ENCODE results near the gene DOC2B. TPM values are rescaled to one million over a fixed set of nuclear protein-coding genes. Genes with fewer than 3 reads are reported as not detected.
"Not testable (repeated sequence)": the region's sequence is repeated elsewhere in the genome, so short reads cannot be mapped to it uniquely, and the experiment has no call there.

DOC2B gene
- total RNA-seq: 0.03 TPM in 1 of 2 replicates, not detected in the other
- polyA plus RNA-seq (2012): 0.11 TPM

DNA sequence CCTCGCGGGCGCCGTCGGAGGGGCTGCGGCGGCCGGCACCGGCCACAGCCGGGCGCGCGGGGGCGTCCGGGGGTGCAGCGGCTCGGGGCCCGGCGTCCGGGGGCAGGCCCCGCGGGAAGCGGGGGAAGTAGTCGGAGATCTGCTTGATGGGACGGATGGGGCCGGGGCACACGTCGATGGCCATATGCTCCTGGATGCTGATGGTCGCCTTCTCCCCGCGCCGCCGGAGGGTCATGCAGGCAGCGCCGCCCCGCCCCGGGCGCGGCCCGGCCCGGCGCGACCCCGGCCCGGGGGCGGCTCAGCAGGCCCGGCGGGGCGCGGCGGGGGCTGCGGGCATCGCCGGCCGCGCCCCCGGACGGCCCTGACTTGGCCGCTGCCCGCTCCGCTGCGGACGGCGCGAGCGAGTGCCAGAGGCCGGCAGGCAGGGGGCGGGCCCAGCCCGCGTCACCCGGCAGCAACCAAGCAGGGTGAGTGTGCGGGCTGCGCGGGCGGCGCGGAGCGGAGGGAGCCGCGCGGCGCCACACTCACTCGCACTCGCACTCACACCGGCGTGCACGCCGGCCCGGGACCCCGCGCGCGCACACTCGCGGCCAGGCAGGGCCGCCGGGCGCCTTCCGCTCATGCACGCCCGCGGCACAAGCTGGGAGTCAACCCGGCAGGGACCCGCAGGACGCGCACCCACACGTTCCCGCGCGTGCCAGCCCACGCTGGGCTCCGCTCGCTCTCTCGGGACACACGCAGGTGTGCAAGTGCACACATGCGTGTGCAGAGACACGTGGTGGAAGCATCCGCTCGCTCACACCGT, at the start of gene DOC2B:
DOC2B (minus strand) TSS at position 406 of the 805 bp plus-strand sequence; CDS start at position 235, 171 bp downstream.
- DNase-seq (ENCODE audit: low read depth): no peak

DNA sequence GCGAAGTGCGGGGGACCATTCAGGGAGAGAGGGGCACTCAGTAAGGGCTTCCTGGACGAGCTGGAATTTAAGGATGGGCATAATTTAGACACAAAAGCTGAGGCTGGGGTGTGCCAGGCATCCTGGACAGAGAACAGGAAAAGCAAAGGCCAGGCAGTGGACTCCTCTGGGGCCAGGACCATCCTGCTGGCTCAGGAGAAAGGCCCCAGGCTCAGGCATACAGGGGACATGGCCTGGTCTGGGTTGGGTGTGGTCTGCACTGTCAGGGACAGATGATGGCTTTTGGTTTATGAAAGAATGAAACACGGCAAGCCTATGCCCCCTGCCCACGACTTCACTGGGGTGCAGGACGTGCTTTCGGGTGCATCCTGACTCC, 48.9 kb upstream of the DOC2B start:
- DNase-seq (ENCODE audit: low read depth): no peak

DNA sequence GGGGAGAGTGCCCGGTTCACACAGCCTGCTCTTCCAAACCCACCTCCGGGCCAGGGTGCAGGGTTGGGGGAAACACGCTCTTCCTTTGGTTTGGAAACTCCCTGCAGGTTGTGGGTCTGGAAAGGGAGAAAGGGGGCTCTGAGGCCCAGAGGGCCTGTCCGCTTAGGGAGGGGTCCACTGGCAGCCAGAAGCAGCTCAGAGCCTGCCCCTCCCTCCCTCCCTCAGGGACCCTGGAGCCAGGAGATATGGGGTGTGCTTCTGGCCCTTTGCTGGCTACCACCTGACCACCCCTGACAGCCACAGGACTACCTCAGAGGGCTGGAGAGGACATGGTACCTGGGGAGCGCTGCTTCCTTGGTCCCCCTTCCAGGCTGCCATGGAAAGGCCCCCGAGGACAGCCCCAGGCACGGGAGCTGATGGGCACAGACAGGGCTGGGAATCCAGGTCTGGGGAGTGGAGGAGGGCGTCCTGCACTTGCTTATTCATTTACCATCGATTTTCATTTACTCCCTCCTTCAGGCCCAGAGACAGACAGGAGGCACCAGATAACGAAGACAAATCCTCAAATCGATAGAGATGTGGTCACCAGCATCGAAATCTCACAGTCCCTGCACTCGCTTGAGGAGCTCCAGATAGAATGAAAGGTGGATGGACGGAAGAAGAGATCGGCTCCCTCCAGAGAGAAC, 48.4 kb upstream of the DOC2B start:
- no peak for DNase-seq (ENCODE audit: low read depth)

GRCh38 chr17:228951-229708, 47.7 kb upstream of the DOC2B start:
- DNase-seq (ENCODE audit: low read depth): no peak

- no peak for DNase-seq (ENCODE audit: low read depth)
These were observed 46.6 kb upstream of the DOC2B start for GRCh38 chr17:227946-228615.

DNA sequence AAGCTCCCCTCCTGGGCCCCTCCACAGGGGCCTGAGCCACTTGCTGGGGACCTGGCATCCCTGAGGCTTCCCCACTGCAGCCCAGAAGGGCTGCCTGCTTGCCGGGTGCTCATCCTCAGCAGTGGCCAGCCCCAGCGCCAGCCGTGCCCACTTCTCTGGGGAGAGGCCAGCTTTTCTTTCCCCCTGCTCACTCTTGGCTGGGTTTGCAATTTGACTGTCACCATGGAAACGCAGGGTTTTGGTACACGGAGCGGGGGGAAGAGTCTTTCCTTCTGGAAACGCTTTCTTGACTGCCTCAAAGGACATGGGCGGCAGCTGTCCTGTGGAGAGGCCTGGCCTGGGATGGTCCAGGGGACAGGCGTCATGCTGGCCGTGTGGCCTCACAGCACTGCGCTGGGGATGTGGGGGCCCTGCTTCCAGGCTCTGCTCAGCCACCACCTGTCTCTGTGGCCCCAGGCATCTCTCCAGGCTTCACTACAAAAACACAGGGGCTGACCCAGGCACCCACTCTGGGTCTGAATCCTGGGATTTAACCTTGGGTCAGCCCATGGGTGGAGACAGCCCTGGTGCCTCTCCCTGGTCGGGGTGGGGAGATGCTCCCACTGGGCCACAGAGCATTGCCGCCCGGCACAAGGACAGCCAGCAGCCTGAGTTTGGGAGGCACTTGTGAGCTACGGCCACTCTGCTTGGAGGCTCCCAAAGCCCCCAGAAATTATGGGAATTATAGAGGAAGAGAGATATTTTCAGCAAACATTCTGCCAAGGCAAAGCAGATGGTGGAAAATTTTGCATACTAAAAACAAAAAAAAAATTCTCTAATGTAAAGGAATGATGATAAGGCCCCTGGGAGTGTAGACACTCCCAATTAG, 45.9 kb upstream of the DOC2B start:
- peak; percentile 63 for DNase-seq (ENCODE audit: low read depth)

GRCh38 chr17:226108-227077, 44.9 kb upstream of the DOC2B start:
- peak; percentile 33 for DNase-seq (ENCODE audit: low read depth)

DNA sequence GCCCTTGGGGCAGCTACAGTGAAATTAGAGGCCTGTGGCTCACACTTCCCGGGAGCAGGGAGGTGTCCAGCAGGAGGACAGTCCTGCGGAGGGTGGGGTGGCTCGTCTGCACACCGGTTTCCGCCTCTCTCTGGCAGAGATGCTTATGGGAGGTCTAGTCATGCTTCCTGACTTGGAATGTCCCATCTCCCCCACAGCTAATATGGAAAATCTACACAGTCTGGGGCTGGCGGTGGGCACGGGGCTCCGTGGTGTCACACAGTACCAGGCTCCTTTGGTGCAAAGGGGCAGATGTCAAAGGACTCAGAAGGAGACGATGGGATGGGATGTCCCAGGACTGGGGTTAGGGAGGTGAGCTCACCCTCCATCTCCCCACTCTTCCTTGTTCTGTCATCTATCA, 44.1 kb upstream of the DOC2B start:
- no peak for DNase-seq (ENCODE audit: low read depth)

DNA sequence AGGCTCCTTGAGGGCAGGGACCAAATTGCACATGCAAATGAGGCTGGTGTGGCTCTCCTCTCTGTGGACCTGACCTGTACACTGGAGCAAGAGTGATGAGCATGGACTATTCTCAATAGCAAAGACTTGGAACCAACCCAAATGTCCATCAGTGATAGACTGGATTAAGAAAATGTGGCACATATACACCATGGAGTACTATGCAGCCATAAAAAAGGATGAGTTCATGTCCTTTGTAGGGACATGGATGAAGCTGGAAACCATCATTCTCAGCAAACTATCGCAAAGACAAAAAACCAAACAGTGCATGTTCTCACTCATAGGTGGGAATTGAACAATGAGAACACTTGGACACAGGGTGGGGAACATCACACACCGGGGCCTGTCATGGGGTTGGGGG, 43.1 kb upstream of the DOC2B start:
- not testable (repeated sequence) for DNase-seq (ENCODE audit: low read depth)

DNA sequence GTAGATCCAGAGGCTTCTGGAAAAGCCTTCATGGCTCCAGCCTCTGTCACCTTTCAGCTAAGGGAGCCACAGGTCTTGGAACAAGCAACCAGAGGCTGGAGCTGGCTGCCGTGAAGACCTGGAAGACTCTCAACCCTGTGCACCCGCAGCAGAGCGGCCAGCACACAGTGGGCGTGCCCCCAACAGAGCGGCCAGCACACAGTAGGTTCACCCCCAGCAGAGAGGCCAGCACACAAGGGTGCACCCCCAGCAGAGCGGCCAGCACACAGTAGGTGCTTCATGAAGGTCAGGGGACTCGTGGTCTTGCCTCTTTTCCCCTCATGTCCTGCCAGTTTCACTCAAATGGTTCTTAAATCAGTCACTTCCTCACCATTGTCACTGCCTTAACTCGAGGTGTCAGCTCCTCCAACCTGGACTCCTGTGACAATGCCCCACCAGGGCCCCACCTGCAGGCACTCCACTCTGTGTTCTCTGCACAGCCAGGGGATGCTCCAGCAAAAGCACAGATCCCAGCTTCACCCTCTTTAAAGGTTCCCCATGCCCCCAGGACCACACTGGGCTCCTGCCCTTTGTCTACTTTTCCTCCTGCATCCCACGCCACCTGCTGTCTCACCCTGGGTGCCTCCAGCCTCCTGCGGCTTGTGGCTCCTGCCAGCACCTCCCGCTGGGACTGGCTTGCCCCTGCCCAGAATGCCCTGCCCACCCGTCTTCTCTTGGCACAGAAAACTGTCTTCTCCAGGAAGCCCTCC, 42.4 kb upstream of the DOC2B start:
- DNase-seq (ENCODE audit: low read depth): no peak

DNA sequence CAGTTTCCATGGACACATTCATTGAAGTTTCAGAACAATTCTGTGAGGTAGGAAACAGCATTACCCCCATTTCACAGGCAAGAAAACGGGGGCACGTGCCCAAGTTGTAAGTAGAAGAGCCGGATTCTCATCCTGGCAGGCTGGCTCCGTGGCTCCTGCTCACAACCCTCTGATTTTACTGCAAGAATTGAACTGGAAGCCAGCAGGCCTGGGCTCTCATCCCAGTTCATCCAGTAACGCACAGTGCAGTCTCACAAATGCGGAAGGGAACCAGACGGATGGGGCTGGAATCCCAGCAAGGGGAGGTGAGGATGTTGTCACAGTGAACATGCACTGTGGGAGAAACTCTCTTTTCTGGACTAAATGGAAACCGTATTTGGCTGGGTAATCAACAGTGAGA, 40.7 kb upstream of the DOC2B start:
- no peak for DNase-seq (ENCODE audit: low read depth)

DNA sequence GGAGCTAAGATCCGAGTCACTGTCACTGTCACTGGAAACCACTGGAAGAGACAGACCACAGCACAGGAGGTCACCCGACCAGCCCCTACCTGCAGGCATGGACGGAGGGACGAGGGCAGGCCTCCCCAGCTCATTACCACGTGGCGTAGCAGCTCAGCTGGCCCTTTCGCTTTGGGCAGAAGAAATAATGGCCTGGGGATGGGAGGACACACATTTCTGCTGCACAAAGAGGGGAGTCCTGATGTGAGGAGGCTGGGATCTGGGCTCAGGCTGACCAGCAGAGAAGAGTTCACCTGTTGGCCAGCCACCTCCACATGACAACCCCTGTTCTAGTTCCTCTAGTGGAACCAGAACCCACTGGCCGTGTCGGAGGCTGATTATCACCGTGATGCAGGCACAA, 38.2 kb upstream of the DOC2B start:
- no peak for DNase-seq (ENCODE audit: low read depth)

- no peak for DNase-seq (ENCODE audit: low read depth)
These were observed 37.1 kb upstream of the DOC2B start for GRCh38 chr17:218432-219110.

GRCh38 chr17:216625-217024, 35.2 kb upstream of the DOC2B start:
- no peak for DNase-seq (ENCODE audit: low read depth)

- DNase-seq (ENCODE audit: low read depth): peak; percentile 53
These were observed 34.4 kb upstream of the DOC2B start for GRCh38 chr17:215563-216478.

DNA sequence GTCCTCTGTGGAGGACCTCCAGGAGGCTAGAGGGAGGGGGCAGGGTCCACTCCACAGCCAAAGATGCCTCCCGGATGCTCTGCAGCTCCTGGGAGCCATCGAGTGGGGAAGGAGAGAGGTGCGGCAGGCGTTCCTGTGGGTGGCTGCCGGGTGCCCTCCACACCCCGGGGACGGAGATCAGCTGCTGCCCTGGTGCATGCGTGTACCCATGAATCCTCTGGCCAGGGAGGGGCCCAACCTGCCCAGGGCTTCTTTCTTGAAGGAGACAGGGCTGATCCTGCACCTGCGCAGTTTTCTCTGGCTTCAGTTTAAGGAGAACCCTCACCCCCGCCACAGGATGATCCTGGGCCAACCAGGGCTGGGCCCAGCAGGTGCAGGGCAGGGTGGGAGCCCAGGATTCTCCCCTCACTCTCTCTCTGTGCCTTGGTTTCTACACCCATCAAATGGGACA, 33.5 kb upstream of the DOC2B start:
- DNase-seq (ENCODE audit: low read depth): peak; percentile 31
